Trophoblast cell (in vitro differentiated cells and primary cell): Measurements from ENCODE around the gene FOXD4L6.
"Not testable (repeated sequence)": the region's sequence is repeated elsewhere in the genome, so short reads cannot be mapped to it uniquely, and the experiment has no call there.

Experiments
- DNase-seq, 2 donors: peaks; one replicate each; pipeline ENCODE4 v3.0.0-alpha.2; 2016
- H2AFZ ChIP-seq: 2 replicates; pipeline ENCODE4 v1.6.1; 2013; ENCODE audit warnings: low read length, moderate library complexity, mild to moderate bottlenecking; ENCODE audit not compliant: insufficient read depth, poor library complexity
- H2AK5ac ChIP-seq: 2 replicates; pipeline ENCODE4 v1.6.1; 2013; ENCODE audit warnings: mild to moderate bottlenecking, low read length
- H2BK120ac ChIP-seq: 2 replicates; pipeline ENCODE4 v1.6.1; 2013; ENCODE audit warnings: low read length, mild to moderate bottlenecking, moderate library complexity; ENCODE audit not compliant: insufficient read depth, poor library complexity
- H2BK12ac ChIP-seq: 2 replicates; pipeline ENCODE4 v1.6.1; 2013; ENCODE audit warnings: mild to moderate bottlenecking, low read length, moderate library complexity
- H2BK5ac ChIP-seq: 2 replicates; pipeline ENCODE4 v1.6.1; 2013; ENCODE audit warnings: low read length, low read depth, moderate library complexity, mild to moderate bottlenecking; ENCODE audit not compliant: poor library complexity
- H3K14ac ChIP-seq: 2 replicates; pipeline ENCODE4 v1.6.1; 2013; ENCODE audit warnings: mild to moderate bottlenecking, low read length
- H3K18ac ChIP-seq: 2 replicates; pipeline ENCODE4 v1.6.1; 2013; ENCODE audit warnings: mild to moderate bottlenecking, low read length
- H3K23ac ChIP-seq: 2 replicates; pipeline ENCODE4 v1.6.1; 2013; ENCODE audit warnings: low read length
- H3K27ac ChIP-seq: 2 replicates; pipeline ENCODE4 v1.5.1; 2013; ENCODE audit warnings: low read depth, mild to moderate bottlenecking, inconsistent platforms, low read length, moderate library complexity
- H3K27me3 ChIP-seq: 2 replicates; pipeline ENCODE4 v1.6.1; 2013; ENCODE audit warnings: inconsistent platforms, mild to moderate bottlenecking, low read length, moderate library complexity; ENCODE audit not compliant: insufficient read depth
- H3K36me3 ChIP-seq, 2 experiments: 1 replicate in 1 of 2; 2 replicates in 1 of 2; pipeline ENCODE4 v1.6.1; 2013; ENCODE audit warnings: low read length in 2 of 2, mild to moderate bottlenecking in 2 of 2, moderate library complexity in 1 of 2; ENCODE audit not compliant: insufficient read depth in 2 of 2, control insufficient read depth in 1 of 2
- H3K4ac ChIP-seq: 2 replicates; pipeline ENCODE4 v1.6.1; 2013; ENCODE audit warnings: low read depth, mild to moderate bottlenecking, low read length, moderate library complexity
- H3K4me1 ChIP-seq, 2 experiments: 1 replicate in 1 of 2; 2 replicates in 1 of 2; pipeline ENCODE4 v1.6.1; 2013; ENCODE audit warnings: low read length in 2 of 2, mild to moderate bottlenecking in 2 of 2, moderate library complexity in 1 of 2; ENCODE audit not compliant: insufficient read depth in 2 of 2, control insufficient read depth in 1 of 2
- H3K4me2 ChIP-seq: 2 replicates; pipeline ENCODE4 v1.6.1; 2013; ENCODE audit warnings: inconsistent platforms, mild to moderate bottlenecking, low read length, moderate library complexity
- H3K4me3 ChIP-seq: 2 replicates; pipeline ENCODE4 v1.5.1; 2013; ENCODE audit warnings: mild to moderate bottlenecking, low read depth, low read length, inconsistent platforms
- H3K79me1 ChIP-seq: one replicate; pipeline ENCODE4 v1.6.1; 2013; ENCODE audit warnings: low read length
- H3K79me2 ChIP-seq: 2 replicates; pipeline ENCODE4 v1.6.1; 2013; ENCODE audit warnings: low read length, mild to moderate bottlenecking; ENCODE audit not compliant: control insufficient read depth, insufficient read depth, poor library complexity
- H3K9ac ChIP-seq: 2 replicates; pipeline ENCODE4 v1.6.1; 2013; ENCODE audit warnings: mild to moderate bottlenecking, low read length
- H3K9me3 ChIP-seq: 2 replicates; pipeline ENCODE4 v1.6.1; 2013; ENCODE audit warnings: low read depth, mild to moderate bottlenecking, control low read depth, inconsistent platforms, low read length; ENCODE audit not compliant: insufficient read depth
- H4K12ac ChIP-seq: 2 replicates; pipeline ENCODE4 v1.6.1; 2013; ENCODE audit warnings: low read depth, mild to moderate bottlenecking, low read length, moderate library complexity
- H4K8ac ChIP-seq: 2 replicates; pipeline ENCODE4 v1.6.1; 2013; ENCODE audit warnings: low read depth, mild to moderate bottlenecking, low read length, moderate library complexity
- H4K91ac ChIP-seq: one replicate; pipeline ENCODE4 v1.6.1; 2013; ENCODE audit warnings: low read depth, mild to moderate bottlenecking, low read length, moderate library complexity
- WGBS: extraction: QIAGEN DNeasy Blood & Tissue Kit; methylation state at CpG from one replicate; pipeline ENCODE4 v1.1.7; 2013; ENCODE audit warnings: missing lambda C conversion rate; ENCODE audit not compliant: insufficient read length, insufficient coverage; ENCODE audit errors: extremely low coverage; 5-methylcytosine and 5-hydroxymethylcytosine counted together

The FOXD4L6 gene

GRCh38 chr9:41087929-41088328 lies 40.6 kb downstream of the FOXD4L6 start:
- not testable (repeated sequence) for H3K4me1 ChIP-seq, H3K79me1 ChIP-seq, H2AFZ ChIP-seq, H3K9ac ChIP-seq, H3K27me3 ChIP-seq, H4K8ac ChIP-seq, H2BK120ac ChIP-seq, H3K4ac ChIP-seq, H2AK5ac ChIP-seq, H2BK5ac ChIP-seq, H3K4me2 ChIP-seq, H3K18ac ChIP-seq, H4K12ac ChIP-seq, H4K91ac ChIP-seq, H3K4me3 ChIP-seq, H3K14ac ChIP-seq, DNase-seq, H3K79me2 ChIP-seq, H3K9me3 ChIP-seq, H3K36me3 ChIP-seq, H3K23ac ChIP-seq, H2BK12ac ChIP-seq, H3K27ac ChIP-seq
- no CpG with 5 or more reads among the region's 5 CpGs for WGBS

- H3K4me3 ChIP-seq, H3K79me1 ChIP-seq, H2AK5ac ChIP-seq, H4K91ac ChIP-seq, DNase-seq, H2BK12ac ChIP-seq, H3K79me2 ChIP-seq, H4K12ac ChIP-seq, H2BK5ac ChIP-seq, H2BK120ac ChIP-seq, H3K9me3 ChIP-seq, H3K9ac ChIP-seq, H4K8ac ChIP-seq, H3K36me3 ChIP-seq, H3K4ac ChIP-seq, H3K14ac ChIP-seq, H3K4me2 ChIP-seq, H3K27me3 ChIP-seq, H2AFZ ChIP-seq, H3K4me1 ChIP-seq, H3K27ac ChIP-seq, H3K18ac ChIP-seq, H3K23ac ChIP-seq: not testable (repeated sequence)
- WGBS: no CpG with 5 or more reads among the region's 5 CpGs
These were observed 41.2 kb downstream of the FOXD4L6 start for GRCh38 chr9:41087157-41087780.

DNA sequence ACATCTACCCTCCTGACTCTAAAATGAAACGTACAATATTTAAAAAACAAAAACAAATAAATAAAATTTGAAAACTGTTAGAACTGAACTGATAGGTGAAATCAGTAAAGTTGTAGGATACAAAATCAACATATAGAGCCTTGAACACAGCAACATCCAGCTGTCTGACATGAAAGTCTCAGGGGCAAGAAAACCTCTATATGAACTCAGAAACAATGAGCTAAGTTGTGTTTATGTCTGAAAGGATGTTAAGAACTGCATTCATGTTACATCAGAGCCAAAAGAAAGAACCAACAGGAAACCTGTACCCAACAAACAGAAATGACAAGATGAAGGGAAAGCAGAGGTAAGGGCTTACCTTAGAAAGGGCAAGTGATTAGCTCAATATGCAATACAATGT lies 41.8 kb downstream of the FOXD4L6 start:
- H3K9me3 ChIP-seq, H3K4me1 ChIP-seq, H4K8ac ChIP-seq, H3K14ac ChIP-seq, H4K12ac ChIP-seq, H2AK5ac ChIP-seq, DNase-seq, H2BK5ac ChIP-seq, H3K4ac ChIP-seq, H3K27me3 ChIP-seq, H3K23ac ChIP-seq, H2BK12ac ChIP-seq, H3K36me3 ChIP-seq, H2BK120ac ChIP-seq, H4K91ac ChIP-seq, H3K18ac ChIP-seq, H3K4me2 ChIP-seq, H3K79me2 ChIP-seq, H3K4me3 ChIP-seq, H3K27ac ChIP-seq, H3K79me1 ChIP-seq, H2AFZ ChIP-seq, H3K9ac ChIP-seq: not testable (repeated sequence)
- WGBS: no CpG with 5 or more reads among the region's 1 CpG

- H4K91ac ChIP-seq, H2BK12ac ChIP-seq: not testable (repeated sequence)
These were observed 42.3 kb downstream of the FOXD4L6 start for GRCh38 chr9:41086215-41086614.

More at GRCh38 chr9:41086215-41086614, 42.3 kb downstream of the FOXD4L6 start:
- not testable (repeated sequence) for H4K12ac ChIP-seq, H2AFZ ChIP-seq, H2AK5ac ChIP-seq, H3K14ac ChIP-seq, H3K9ac ChIP-seq, H3K27ac ChIP-seq, H2BK5ac ChIP-seq, H3K36me3 ChIP-seq, H3K27me3 ChIP-seq, H3K79me1 ChIP-seq, DNase-seq, H4K8ac ChIP-seq, H2BK120ac ChIP-seq, H3K79me2 ChIP-seq, H3K23ac ChIP-seq, H3K9me3 ChIP-seq, H3K4me1 ChIP-seq, H3K4me3 ChIP-seq, H3K4ac ChIP-seq, H3K4me2 ChIP-seq, H3K18ac ChIP-seq
- no CpG with 5 or more reads among the region's 3 CpGs for WGBS
